DMS53 treated with DMSO at 0.1 percent for 48 hours (cell line): Measurements from ENCODE around the gene ARPP19.
"Not testable (repeated sequence)": the region's sequence is repeated elsewhere in the genome, so short reads cannot be mapped to it uniquely, and the experiment has no call there.

ENCODE experiments used
- DNase-seq: peaks from one replicate; lab custom pipeline; 2025; ENCODE audit not compliant: unreplicated experiment; lab: John Stamatoyannopoulos, UW

Gene ARPP19, protein sequence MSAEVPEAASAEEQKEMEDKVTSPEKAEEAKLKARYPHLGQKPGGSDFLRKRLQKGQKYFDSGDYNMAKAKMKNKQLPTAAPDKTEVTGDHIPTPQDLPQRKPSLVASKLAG

DNA sequence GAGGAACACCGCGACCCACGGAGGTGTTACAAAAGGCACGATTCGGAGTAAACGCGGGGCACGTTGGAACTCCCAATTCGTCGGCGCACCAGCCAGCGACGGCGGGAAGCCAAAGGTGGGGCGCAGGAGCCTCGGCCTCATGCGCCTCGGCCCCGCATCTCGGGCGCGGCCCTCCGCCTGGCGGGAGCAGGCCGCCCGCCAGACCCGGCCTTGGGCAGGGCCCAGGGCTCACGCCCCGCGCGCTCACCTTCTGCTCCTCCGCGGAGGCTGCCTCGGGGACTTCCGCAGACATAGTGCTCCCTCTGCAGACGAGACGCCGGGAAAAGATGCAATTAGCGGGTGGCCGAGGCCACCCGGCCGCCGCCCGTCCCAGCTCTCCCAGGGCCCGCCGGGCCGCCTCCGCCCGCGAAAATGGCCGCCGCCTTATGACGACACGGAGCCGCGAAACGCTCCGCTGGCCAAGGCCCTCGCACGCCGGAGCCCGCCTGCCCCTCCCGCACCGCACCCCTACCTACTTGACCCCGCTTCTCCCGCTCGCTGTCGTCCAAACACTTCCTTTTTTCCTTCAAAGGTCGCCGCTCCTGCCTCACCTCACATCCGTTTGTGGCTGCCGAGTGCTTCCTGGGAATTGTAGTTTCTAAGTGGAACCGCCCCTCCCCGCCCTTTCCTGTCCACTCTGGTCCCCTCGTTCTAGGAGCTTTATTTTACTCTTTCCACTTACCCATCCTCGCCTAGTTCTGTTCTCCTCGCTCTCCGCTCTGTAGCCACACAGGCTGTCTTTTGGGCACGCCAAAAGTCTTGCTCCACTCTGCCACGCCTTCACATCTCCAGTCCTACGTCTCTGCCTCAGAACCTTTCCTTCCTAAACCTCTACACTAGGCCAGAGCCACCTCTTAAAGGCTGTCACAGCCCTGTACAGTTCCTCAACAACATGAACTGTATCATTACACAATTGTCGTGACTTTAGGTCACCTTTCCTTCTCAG lies at the start of gene ARPP19:
TSS of gene ARPP19 (minus strand) at position 430 of the 985 bp plus-strand sequence. CDS start at position 292, 138 bp downstream.
- peak; percentile 80 for DNase-seq

DNA sequence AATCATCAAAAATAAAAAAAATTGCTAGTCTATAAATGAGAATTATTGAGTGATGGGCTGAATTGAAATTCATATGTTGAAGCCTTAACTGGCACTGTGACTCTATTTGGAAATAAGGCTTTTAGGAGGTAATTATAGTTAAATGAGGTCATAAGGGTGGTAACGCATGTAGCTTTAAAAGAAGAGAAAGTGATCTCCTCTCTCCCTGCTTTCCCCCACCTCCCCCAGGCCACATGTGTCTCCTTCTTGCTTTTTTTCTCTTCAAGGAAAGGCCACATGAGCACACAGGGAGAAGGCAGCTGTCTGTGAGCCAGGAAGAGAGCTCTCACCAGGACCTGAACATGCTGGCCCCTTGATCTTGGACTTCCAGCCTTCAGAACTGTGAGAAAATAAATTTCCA lies 48.2 kb upstream of the ARPP19 start:
- DNase-seq: no peak

DNA sequence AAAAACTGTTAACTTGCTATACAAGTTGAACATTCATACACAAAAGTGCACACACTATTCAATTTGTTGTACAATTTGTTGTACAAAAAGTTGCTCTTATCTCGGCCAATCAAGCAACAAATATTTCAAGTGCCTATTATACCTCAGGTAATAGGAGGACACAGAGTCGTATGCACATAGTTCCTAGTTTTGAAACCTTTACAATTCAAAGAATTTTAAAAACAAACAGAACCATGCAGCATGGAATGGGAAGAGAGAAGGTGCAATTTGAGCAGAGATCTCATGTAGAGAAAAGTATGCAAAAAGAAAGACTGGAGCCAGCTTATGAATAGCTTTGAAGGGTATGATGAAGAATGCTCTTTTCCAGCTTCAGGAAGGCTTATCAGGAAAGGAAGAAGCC lies 46.5 kb upstream of the ARPP19 start:
- DNase-seq: no peak

DNA sequence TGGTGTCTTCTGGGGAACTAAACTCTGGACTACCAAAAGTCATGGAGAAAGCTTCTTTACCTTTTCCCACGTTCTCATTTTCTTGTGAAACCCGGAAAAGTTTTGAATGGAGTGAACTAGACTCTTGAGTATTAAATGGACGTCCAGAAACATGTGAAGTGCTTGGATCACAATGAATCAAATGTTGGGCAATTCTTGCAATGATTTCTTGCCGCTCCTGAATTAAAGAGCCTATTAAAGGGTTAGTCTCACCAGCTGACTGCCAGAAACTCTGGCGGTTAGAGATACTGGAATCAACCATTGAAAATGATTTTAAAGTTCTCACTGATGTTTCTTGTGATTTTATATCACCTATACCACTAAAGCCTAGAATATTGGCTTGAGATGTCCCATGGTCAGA lies 40.8 kb upstream of the ARPP19 start:
- DNase-seq: no peak

DNA sequence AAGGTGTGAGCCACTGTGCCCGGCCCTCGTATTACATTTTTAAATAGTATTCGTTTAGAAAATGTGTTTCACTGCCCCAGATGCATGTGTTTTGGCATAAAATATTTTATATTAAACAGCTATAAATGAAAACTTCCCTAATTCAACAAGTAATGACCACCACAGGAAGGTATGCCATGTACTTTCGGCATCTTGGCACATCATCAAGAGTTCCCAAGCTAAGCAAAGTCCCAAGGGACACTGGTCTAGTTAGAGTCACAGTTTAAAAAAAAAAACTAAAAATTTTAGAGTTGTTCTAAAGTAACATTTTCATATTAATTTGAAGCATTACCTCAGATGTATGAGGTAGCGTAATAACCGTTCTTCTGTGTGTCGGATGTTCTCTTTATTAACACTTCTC lies 15.6 kb upstream of the ARPP19 start:
- no peak for DNase-seq

DNA sequence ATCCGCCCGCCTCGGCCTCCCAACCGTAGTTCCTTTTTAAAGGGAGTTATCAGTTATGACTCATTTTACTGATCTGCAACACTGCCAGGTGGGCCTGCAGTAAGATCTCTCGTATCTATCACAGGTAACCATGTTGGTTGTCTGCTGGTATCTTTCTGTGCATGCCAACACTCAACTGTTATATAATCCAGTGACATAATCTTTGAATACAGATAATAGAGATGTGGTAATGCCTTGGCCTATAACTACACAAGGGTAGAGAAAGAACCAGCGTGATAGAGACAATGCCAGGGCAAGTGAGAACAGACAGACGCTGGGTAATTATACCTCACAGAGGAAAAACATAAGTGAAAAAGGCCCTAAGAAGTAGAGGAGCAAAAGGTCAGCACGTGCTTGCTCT lies 11.0 kb upstream of the ARPP19 start:
- no peak for DNase-seq

DNA sequence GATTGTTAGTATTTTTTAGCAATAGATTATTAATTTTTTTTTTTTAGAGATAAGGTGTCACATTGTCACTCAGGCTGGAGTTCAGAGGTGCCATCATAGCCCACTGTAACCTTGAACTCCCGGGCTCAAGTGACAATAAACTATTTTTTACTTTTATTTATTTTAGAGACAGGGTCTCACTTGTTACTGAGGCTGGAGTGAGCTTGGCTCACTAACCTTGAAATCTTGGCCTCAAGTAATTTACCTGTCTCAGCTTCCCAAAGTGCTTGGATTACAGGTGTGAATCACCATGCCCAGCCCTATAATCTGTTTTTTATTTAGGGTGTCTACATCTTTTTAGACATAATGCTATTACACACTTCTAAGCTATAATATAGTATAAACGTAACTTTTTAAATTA lies 7.9 kb upstream of the ARPP19 start:
- DNase-seq: no peak

DNA sequence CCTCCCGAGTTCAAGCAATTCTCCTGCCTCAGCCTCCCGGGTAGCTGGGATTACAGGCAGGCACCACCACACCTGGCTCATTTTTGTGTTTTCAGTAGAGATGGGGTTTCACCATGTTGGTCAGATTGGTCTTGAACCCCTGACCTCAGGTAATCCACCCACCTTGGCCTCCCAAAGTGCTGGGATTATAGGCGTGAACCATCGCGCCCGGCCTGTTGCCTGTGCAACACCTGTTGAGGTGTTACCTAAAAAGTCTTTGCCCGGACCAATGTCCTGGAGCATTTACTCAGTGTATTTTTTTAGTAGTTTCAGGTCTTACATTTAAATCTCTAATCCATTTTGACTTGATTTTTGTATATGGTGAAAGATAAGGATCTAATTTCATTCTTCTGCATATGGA lies 6.7 kb upstream of the ARPP19 start:
- not testable (repeated sequence) for DNase-seq

DNA sequence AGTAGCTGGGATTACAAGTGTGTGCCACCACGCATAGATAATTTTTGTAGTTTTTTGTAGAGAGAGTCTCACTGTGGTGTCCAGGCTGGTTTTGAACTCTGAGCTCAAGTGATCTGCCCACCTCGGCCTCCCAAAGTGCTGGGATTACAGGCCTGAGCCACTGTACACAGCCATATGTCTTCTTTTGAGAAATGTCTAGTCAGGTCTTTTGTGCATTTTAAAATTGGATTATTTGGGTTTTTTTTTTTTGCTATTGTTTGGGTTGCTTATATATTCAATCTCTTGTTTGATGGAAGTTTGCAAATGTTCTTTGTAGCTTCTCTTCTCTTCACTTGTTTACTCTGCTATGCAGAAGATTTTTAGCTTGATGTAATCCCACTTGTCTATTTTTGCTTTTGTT lies 6.2 kb upstream of the ARPP19 start:
- no peak for DNase-seq

DNA sequence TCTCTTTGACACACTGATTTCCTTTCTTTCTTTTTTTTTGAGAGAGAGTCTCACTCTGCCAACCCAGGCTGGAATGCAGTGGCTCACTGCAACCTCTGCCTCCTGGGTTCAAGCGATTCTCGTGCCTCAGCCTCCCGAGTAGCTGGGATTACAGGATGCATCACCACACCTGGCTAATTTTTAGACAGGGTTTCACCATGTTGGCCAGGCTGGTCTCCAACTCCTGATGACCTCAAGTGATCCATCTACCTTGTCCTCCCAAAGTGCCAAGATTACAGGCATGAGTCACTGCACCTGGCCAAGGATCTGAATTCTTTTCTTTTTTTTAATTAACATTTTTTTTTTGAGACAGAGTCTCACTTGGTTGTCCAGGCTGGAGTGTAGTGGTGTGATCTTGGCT lies 5.8 kb upstream of the ARPP19 start:
- DNase-seq: not testable (repeated sequence)

DNA sequence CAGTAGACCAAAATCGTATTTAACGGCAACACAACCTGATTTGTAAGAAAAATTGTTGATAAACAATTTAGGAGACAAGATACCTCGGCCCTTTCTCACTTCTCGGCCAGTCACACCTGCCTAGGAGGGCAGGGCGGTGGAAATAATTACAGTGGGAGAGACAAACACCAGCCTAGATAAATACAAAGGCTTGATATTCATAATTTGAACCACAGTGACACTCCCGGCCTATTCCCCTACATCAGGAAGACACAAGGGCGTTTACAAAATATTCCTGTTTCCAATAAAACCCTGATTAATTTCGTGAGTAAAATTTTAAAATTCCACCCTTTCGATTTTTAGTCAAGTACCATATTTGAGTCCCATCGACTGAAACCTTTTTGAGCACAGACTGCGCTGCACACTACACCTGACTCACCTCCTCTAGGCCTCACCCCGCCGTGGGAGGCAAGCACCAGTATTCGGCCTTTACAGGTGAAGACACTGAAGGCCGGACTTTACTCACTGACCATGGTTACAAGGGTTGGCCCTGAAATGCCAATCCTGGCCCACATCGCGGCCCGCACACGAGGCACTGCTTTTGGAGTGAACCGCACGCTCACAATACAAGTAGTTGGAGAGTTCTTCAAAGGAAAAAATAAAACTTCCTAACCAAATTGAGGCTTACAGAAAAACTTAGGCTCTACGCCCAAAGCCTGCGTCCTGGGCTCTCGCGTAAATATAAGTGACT lies 794 bp downstream of the ARPP19 start:
- no peak for DNase-seq

DNA sequence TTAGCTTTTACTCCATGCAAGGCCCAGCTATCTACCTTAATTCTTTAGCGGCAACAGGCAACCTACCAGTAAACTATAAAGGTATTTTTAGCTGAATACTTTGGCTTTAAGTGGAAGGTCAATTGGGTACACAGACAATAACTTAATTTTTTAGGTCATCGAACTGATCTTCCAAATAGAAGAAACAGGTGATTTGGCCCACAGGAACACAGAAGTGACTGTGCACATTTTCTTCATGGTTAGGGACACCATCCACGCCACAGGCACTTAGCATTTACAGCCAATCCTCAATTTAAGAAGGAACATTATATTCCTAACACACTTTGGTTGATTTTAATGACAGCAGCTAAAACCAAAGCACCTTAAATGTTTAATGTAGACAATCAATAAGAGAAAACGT lies 1.9 kb downstream of the ARPP19 start:
- no peak for DNase-seq

DNA sequence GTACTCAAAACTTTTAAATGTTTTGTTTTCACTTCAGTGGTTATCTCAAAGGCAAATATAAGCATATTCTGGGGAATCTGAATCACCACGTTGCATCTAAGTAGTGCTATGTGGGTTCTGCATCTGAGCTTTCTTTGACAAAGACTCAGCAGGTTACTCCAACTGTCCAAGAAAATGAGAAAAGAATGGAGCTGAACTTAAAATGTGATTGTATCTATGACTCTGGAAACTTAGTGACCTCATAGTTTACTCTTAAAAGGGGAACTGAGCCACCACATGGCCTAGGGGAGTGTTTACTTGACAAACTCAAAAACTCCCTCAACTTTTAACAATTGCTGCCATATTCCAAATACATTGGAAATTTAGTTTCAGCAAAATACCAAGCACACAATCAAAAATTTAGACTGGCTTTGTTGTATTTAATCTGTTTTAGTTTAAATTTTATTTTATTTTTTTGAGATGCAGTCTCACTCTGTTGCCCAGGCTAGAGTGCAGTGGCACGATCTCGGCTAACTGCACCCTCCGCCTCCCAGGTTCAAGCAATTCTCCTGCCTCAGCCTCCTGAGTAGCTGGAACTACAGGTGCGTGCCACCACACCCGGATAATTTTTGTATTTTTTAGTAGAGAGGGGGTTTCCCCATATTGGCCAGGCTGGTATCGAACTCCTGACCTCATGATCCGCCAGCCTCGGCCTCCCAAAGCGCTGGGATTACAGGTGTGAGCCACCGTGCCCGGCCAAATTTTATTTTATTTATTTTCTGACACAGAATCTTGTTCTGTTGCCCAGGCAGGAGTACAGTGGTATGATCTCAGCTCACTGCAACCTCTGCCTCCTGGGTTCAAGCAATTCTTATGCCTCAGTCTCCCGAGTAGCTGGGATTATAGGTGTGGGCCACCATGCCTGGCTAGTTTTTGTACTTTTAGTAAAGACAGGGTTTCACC lies 3.1 kb downstream of the ARPP19 start:
- not testable (repeated sequence) for DNase-seq

DNA sequence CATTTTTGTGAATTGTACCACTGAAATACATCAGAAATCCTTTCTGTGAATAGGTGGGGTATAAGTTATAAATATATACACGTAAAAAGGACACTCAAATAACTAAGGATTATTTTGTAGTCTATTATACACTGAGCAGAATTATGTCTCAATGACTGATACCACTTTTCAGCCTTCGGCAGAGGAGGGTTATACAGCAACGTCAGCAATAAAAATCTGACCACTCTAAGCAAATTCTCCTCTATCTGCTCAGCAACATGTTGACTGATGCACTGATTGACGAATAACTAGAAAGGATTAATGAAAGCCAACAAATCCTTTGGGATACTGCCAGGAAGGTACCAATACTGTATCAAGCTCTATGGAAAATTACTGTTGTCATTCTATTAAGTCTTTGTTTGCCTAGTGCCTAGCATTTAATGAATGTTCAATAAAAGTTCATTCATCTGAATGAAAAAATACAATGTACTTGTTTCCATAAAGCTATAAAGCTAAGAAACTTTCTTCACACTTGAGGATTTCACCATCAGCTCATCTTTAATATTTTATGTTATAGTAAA lies 5.2 kb downstream of the ARPP19 start:
- DNase-seq: no peak

DNA sequence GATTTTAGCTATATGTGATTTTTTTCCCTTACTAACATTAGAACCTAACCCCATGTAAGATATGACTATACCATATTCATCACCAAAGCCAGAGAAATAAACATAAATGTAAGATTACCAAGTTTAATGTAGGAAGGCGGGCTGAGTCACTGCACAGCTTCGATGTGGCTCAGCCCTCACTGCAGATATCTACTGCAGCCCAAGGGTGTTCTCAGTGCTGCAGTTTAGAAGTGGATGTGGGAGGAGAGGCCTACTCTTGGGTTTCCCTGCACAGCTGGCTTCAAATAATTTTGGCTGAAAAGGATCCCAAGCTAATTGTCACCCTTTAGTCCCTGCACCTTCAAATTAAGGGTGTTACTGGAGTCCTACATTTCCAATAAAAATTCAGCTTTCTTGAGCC lies 9.3 kb downstream of the ARPP19 start:
- DNase-seq: no peak

DNA sequence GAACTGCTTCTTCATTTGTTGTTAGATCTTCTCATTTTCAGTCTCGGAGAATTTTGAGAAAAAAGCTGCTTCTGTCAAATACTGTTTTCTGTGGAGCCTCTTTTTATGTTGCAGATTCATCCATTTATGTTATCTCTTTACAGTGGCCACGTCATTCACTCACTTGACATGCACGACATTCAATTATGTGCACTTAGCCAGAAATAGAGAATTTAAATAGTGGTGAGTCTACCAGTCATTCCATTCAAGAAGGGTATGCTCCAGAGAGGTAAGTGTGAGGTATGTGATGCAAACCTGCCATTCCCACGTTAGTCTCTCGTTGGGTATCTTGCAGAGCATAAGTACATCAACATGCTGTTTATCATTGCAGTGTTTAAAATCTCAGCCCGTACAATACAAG lies 9.8 kb downstream of the ARPP19 start:
- DNase-seq: no peak

DNA sequence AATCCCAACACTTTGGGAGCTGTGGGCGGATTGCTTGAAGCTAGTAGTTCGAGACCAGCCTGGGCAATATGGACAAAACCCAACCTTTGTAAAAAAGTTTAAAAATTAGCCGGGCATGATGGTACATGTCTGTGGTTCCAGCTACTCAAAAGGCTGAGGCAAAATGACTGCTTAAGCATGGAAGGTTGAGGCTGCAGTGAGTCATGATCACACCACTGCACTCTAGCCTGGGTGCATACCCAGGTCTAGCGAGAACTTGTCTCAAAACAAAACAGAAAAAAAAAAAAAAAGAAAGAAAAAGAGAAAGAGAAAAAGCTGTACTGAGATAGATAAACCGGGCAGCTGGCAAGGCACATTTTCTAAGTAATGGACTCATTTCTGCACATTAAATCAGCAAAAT lies 10.6 kb downstream of the ARPP19 start:
- no peak for DNase-seq

DNA sequence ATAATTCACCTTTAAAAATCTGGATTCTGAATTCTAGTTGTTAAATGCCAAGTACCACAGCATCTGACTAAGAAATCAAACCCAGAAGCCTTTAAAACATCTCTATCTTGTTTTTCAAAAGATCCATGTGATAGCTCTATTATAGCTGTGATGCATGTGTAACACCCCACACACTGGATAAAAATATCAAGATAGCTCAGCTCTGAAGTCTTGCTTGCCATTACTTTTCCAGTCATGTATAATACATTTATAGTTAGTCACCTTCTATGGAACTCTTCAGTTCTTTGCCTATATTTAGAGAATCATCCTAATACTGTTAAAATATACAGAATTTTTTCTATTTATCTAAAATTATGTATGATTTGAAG lies 11.6 kb downstream of the ARPP19 start:
- no peak for DNase-seq

DNA sequence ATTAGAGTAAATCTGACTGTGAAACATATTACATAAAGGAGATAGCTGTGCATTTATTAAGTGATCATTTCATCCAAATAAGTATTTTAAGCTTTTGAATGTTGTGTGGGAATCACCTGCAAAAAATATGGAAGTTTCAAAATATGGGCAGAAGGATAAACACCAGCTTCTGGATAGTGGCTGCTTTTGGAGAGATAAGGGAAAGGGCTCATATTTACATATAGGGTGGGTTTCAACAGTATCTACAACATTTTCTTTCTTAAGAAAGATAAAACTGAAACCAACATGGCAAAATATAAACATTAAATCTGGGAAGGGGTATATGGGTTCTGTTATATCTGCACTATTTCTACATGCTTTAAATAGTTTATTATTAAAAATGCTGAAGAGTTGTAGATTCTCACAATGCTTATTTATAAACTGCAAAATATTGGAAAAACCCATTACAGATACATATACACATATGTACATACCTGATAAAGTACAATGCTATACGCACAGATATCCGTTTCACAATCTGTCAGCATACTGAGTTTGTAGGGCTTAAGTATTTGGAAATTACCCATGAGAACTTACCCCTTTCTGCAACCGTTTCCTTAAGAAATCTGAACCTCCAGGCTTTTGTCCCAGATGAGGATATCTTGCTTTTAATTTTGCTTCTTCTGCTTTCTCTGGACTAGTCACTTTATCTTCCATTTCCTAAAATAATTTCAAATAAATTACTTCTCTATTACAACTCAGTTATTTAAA lies 12.1 kb downstream of the ARPP19 start:
- no peak for DNase-seq

DNA sequence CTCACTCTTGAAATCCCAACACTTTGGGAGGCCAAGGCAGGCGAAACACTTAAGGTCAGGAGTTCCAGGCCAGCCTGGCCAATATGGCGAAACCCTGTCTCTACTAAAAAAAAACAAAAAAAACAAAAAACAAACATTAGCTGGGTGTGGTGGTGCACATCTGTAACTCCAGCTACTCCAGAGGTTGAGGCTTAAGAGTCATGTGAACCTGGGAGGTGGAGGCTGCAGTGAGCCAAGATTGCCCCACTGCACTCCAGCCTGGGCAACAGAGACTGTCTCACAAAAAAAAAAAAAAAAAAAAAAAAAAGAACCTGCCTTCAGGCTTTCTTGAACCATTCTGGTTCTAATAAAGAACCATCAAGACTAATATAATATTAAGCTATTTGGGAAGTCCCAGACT lies 16.5 kb downstream of the ARPP19 start:
- DNase-seq: no peak
